Adrenal gland (tissue), 5 donors: Measurements from ENCODE around the gene DNAAF1.

Source experiments
- POLR2A ChIP-seq, 2 donors: fragments of 450-650 bp; IDR thresholded peaks; one replicate each; pipeline ENCODE4 v1.6.1; 2017; ENCODE audit warnings: antibody characterized with exemption in 2 of 2, mild to moderate bottlenecking in 2 of 2, moderate library complexity in 1 of 2
- TF ChIP-seq, protein P1 (sequence below), 6 experiments: fragments of 450-650 bp in 4 of 6; fragments of 200-600 bp in 2 of 6; sonication (generic) in 1 of 6; IDR thresholded peaks; 1 replicate in 5 of 6; 2 replicates in 1 of 6; pipeline versions ENCODE4 v1.5.1 to v1.8.0; 2016 to 2021; ENCODE audit warnings: antibody characterized with exemption in 6 of 6, mild to moderate bottlenecking in 2 of 6, moderate library complexity in 1 of 6
- donor health status: DM: no; HTN: no; CAD: no.

DNA sequence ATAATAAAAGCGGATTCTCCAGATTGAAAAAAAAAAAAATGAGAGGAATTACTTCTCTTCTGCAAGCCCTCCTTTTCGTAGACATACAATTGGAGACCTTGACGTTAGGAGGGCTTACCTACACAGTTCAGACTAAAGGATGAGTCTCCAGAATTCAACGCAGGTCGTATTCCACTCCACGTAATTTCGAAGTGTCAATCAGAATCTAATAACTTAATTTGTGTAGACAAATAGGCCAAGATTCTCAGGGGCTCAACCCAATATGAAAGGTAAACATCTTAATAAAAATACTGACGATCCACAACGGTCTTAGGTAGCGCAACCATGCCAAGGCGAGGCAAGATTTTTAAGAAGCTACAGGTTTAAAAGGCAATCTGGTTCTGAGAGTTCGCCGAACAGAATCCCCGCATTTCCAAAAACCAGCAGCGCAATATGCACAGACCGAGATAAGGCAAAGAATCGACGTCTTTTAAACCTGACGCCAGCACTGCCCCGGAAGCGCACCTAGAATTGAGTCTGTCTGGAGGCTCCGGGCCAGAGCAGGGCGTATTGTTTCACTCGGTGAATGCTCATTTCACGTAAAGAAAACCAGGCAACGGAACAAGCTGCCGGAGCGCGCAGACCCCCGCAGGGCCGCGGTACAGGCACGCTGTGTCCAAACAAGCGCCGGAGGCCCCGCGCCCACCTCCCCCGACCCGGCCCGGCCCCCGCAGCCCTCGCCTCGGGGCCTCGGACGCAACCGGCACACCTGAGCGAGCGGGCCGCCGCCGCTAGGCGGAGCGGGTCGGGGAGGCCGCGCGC, 29.0 kb upstream of the DNAAF1 start:
- TF ChIP-seq, protein P1, sequence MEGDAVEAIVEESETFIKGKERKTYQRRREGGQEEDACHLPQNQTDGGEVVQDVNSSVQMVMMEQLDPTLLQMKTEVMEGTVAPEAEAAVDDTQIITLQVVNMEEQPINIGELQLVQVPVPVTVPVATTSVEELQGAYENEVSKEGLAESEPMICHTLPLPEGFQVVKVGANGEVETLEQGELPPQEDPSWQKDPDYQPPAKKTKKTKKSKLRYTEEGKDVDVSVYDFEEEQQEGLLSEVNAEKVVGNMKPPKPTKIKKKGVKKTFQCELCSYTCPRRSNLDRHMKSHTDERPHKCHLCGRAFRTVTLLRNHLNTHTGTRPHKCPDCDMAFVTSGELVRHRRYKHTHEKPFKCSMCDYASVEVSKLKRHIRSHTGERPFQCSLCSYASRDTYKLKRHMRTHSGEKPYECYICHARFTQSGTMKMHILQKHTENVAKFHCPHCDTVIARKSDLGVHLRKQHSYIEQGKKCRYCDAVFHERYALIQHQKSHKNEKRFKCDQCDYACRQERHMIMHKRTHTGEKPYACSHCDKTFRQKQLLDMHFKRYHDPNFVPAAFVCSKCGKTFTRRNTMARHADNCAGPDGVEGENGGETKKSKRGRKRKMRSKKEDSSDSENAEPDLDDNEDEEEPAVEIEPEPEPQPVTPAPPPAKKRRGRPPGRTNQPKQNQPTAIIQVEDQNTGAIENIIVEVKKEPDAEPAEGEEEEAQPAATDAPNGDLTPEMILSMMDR (IDR thresholded peaks at IDR 0.05), result peak in 2 of 6 experiments; percentile 53 to 63
- no peak for TF ChIP-seq POLR2A (IDR thresholded peaks at IDR 0.05)
